CD4-positive, alpha-beta T cell treated with Interleukin-2 at 100 ng/mL for 4 hours (primary cell): Measurements from ENCODE around the gene CACNA1C.
"Not testable (repeated sequence)": the region's sequence is repeated elsewhere in the genome, so short reads cannot be mapped to it uniquely, and the experiment has no call there.

Experiments
- DNase-seq: peaks from one replicate; pipeline ENCODE4 v3.0.0-alpha.2; 2020; ENCODE audit warnings: low spot score

The CACNA1C gene

DNA sequence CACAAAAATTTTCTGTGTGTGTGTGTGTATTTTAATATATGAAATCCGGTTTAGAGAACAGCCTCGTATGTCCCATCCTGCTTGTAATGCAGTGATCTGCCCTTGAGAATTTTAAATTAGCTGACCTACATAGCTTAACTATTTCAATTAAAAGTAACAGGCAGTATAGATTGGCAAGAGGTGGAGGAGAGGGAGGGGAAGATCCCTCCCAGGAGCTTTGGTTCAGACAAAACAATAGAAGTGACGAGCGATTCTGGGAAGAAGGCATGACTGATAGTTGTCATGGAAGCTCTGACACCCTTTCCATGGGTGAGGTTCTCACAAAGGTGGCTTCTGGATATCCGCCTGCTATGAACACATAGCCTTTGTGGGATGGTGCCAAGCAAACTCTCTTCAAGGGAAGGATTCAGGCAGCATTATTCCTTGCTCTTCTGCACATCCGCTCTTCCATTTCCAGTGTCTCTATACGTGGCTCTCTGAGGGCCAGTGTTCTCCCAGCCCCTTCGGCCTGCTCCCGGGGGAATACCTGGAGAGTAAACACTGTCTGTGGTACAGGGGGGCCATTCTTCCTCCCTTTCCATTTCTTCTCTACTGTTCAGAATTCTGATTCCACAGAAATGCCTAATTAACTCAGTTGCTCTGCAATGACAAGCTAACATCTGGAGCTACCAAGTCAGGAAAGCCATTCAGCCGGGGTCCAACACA, 182.0 kb downstream of the CACNA1C start:
- DNase-seq: no peak

DNA sequence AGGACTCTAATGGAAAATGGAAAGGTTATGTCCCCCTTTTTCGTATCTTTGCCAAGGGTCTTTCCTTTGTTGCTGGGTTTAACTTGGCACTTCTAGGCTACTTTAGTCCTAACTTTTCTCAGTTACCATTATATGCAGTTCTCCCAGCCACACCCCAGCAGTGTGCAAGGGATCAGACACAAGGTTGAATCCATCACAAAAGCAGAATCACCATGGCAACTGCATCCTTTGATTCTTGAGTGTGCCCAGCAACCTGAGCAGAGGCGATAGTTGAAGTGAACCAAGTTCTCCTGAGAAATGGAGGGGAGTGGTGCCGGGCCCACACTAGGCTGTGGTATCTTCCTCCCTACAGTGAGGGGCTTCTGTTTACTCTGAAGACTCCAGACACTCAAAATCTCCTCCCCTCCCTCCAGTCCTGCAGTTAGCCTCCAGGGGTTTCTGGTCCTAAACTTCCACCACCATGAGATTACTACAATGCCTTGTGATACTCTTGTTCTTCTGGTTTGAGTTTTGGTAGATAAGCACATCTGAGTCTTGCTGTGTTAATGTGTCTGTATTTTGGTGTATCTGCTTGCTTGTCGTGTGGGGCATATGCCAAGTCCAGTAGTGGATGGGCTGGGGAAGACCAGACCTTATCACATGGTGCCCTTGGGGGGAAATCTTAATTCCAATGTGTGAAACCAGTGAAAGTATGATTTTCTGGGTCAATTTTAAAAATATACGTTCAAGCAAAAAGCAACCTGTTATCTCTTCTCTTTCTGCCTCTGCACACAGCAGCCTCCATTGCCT, 183.9 kb downstream of the CACNA1C start:
- DNase-seq: no peak

DNA sequence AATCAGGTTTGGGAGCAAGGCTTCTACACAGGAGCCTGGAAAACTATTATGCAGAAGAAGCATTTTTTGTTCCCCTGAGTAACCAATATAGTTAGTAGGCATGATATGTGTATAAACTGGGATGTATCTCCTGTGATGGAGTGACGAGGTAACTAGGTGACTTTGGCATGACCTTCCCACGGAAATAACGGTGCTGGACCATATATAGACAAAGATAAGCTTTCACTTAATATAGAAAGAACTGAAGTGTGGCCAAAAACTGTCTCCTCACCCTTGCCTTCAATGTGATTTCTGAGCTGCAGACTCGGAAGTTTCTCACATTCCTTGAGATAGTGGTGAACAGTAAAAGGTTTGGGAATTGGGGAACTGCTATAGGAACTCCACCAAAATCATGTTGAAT, 185.3 kb downstream of the CACNA1C start:
- no peak for DNase-seq

- no peak for DNase-seq
Observed at GRCh38 chr12:2239381-2239871, 186.6 kb downstream of the CACNA1C start.

DNA sequence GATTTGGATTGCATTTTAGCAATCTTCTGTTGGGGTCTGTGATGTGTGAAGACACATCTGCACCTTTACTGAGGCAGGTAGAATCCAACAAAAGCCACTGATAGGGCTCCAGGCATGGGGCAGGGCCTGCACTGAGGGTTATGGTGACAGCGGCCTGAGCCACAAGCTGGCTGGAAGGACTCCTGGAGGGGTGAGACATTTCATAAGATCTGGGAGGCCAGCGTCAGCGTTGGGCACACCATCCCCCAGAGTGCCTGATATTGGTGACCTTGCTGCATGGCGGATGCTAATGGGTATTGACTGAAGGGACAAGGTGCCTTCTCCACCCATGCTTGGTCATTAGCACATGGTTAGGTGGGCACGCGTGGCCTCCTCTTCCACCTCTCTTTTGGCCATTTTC, 187.6 kb downstream of the CACNA1C start:
- DNase-seq: no peak

- DNase-seq: no peak
Observed at GRCh38 chr12:2240984-2241383, 188.2 kb downstream of the CACNA1C start.

GRCh38 chr12:2242216-2242615, 189.4 kb downstream of the CACNA1C start:
- DNase-seq: no peak

DNA sequence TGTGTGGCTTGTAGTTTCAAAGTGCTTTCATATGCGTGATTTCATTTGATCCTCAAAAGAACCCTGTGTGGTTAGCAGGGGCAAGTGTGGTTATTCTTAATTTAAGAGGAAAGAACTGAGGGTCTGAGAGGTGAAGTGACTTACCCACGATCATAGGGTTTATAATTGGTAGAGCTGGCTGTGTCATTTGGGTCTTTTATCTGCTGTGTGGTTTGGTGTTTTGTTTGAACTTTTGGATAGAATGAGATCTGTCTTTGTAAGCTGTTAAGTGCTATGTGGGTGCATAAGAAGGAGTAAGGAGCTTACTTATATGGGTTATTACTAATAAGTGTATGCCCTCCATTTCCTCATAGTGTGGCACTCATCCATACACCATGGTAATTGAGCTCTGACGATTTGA, 190.0 kb downstream of the CACNA1C start:
- DNase-seq: no peak

GRCh38 chr12:2243275-2243674, 190.5 kb downstream of the CACNA1C start:
- DNase-seq: no peak

DNA sequence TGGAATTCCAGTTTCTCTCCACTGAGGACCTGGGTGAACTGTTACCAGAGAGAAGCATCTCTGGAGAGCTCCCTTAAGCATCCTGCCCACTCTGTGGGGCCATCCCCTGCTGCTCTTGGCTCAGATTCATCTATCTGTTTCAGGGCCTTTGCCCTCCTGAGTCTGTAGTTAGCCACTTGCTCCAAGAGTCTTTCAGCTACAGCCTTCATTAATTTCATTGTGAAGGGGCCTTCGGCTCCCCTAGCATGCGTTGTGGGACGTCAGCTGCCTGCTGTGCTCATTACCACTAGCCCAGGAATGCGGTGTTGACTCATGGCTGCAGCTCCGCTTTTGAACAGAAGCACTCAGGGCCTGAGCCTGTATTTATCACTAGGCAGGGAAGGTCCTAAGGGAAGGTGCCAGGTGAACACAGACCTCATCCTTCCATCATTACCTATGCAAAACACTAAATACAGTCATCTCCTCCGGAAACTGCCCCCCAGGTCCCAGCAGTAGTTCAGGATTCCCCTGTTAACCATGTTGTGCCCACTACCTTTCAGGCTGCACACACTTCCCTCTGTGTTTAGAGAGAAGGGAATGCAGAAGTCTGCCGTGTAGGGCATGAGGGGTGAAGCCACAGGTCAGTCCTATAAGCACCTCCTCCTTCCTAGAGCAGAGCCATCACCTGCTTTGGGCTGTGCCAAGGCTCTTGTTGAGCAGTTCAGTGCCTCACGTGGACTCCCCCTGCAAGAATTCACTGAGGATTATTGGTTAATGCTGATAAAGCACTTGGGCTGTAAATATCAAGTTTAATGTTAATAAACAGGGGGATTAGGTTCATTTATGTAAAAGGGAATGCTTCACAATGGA, 191.4 kb downstream of the CACNA1C start:
- DNase-seq: no peak

DNA sequence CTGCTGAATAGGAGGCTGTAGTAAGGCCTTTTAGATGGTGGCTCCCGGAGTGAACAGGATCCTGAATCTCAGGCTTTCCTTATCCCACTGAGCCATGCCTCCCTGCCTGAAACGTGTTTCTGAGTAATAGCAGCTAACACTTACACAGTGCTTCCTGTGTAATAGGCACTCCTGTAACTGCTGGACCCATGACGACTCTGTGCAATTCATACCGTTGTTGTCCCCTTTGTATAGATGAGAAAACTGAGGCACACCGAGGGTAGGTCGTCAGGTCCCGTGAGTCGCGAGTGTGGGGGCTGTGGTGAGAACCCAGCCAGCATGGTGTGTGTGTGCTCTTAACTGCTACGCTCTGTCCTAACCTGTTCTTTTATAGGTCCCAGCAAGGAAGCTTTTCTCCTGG, 193.6 kb downstream of the CACNA1C start:
- DNase-seq: no peak

DNA sequence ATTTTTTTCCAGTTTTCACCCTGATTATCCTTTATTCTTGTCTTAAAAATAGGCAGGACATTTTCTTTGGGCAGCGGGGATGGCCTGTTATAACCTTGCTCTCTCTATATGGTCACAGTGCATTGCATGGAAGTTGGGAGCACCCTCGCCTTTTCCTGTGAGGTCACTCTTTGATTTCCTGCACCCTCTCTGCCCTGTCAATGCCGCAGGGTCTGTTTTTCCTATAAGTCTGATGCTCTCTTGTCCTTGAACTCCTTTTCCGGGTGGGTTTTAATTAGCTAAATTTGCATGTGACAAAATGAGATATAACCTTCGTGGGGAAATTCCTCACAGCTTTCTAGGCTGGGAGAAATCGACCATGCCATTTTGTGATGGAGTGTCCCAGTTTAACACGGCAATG, 194.3 kb downstream of the CACNA1C start:
- DNase-seq: no peak

- no peak for DNase-seq
Observed at GRCh38 chr12:2247596-2247995, 194.8 kb downstream of the CACNA1C start.

DNA sequence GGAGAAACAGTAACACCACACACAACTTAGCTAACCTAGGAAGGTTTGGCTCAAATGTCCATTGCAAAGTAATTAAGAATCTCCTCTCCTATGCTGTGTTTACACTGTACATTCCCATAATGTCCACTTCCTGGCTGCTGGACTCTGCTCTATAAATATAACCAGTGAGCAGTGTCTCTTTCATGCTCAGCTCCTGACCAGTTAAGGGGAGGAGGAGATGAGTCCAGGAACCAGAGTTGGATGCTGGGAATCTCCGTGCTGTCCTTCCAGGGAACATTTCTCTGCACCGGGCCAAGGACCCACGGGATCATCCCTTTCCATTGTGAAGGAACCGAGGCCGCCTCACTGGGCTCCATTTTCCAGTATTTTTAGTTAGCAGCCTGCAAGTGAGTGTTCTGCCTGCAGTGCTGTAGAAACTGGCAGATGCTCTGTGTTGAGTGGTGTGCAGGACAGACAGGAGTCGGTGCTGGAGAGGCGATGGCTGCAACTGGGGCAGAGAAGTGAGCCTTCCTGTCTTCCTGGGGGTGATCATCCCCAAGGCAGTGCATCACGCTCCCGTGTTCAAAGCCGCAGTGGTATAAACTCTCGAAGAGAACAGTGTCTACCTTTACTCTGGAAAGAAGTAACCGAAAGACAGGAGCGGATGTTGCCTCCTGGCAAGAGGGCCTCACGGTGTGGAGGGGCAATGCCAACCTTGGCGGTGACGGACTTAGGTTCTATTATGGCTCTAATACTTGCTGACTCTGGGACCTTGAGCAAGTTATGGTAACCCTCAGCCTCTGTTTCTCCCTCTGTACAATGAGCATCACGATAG, 195.5 kb downstream of the CACNA1C start:
- no peak for DNase-seq

GRCh38 chr12:2248901-2249381, 196.2 kb downstream of the CACNA1C start:
- no peak for DNase-seq

GRCh38 chr12:2250797-2251196, 198.0 kb downstream of the CACNA1C start:
- no peak for DNase-seq

GRCh38 chr12:2251526-2252209, 198.9 kb downstream of the CACNA1C start:
- no peak for DNase-seq

DNA sequence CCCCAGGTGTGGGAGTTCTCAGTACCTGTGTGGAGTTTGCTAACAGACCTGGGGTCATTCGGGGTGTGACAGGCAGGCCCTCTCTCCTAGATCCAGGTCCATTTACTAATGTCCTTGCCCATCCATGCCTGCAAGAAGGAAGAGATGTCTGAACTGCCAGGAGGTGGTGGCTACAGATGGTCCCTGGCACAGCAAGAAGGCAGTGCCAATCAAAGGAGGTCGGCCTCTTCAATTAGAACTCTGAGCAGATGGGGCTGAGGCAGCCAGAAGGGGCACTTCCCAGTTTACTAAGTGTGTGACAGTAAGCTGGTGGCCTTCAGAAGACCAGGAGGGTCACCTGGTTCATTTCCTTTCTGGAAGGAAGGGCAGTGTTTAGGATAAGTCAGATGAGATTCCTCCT, 202.5 kb downstream of the CACNA1C start:
- no peak for DNase-seq

DNA sequence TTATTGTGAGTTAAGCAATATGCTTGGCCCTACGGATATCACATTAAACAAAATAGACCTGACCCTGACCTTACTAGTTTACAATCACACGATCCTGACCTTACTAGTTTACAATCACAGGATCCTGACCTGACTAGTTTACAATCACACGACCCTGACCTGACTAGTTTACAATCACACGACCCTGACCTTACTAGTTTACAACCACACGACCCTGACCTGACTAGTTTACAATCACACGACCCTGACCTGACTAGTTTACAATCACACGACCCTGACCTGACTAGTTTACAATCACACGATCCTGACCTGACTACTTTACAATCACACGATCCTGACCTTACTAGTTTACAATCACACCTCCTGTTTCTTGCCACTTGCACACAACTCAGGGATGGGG, 202.9 kb downstream of the CACNA1C start:
- not testable (repeated sequence) for DNase-seq

GRCh38 chr12:2256453-2256852, 203.7 kb downstream of the CACNA1C start:
- DNase-seq: no peak

DNA sequence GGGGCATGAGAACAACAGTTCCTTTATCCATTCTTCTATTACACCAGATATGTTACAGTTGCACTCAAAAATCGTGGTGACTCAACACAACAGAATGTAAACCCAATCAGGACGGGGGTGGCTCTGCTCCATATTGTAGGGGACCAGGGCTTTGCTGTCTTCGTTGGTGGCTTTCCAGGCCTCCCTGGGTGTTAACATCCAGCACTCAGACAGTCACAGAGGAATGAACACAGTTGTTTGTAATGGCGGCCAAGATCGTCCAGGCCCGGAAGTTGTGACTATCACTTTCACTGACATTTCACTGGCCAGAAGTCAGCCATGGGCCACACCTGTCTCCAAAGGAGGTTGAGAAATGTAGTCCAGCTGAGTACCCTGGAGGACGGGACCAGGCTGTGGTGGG, 204.1 kb downstream of the CACNA1C start:
- DNase-seq: no peak
